AG04449 (cell line): ENCODE results near the gene TNS3.

Experiments used
- CTCF ChIA-PET: fragments of 350-600 bp; formaldehyde crosslinking; extraction: SDS; loops from one replicate; lab custom pipeline; 2021; ENCODE audit warnings: antibody characterized with exemption; lab: Yijun Ruan, JAX
- POLR2A ChIA-PET: fragments of 400-600, 350-600 bp; formaldehyde crosslinking; extraction: SDS; loops from one replicate; lab custom pipeline; 2020; ENCODE audit warnings: antibody characterized with exemption, inconsistent platforms; lab: Yijun Ruan, JAX
- DNase-seq: peaks from one replicate; pipeline ENCODE4 v3.0.0-alpha.2; 2010; ENCODE audit warnings: low read depth, low spot score
- H3K4me3 ChIP-seq: 2 replicates; pipeline ENCODE4 v1.5.1; 2011; ENCODE audit warnings: low read depth, mild to moderate bottlenecking, control low read depth, low read length
- CTCF ChIP-seq: IDR thresholded peaks from one replicate; pipeline ENCODE4 v1.5.1; 2011; ENCODE audit warnings: mild to moderate bottlenecking, moderate library complexity, low read length, control low read depth, inconsistent platforms; ENCODE audit not compliant: insufficient read depth; ENCODE audit errors: missing control alignments

The TNS3 gene

GRCh38 chr7:47498229-47499056 lies 83.5 kb downstream of the TNS3 start:
- no peak for TF ChIP-seq CTCF
- no peak for DNase-seq
- POLR2A ChIA-PET: no interaction called here
- CTCF ChIA-PET: interaction anchor here (1.0 to 1.2 kb wide), 2 partner anchors 9 to 62 kb away, joined by 3 to 5 read pairs; no protein-coding TSS in a partner anchor
- no peak overlapping the region for H3K4me3 ChIP-seq

DNA sequence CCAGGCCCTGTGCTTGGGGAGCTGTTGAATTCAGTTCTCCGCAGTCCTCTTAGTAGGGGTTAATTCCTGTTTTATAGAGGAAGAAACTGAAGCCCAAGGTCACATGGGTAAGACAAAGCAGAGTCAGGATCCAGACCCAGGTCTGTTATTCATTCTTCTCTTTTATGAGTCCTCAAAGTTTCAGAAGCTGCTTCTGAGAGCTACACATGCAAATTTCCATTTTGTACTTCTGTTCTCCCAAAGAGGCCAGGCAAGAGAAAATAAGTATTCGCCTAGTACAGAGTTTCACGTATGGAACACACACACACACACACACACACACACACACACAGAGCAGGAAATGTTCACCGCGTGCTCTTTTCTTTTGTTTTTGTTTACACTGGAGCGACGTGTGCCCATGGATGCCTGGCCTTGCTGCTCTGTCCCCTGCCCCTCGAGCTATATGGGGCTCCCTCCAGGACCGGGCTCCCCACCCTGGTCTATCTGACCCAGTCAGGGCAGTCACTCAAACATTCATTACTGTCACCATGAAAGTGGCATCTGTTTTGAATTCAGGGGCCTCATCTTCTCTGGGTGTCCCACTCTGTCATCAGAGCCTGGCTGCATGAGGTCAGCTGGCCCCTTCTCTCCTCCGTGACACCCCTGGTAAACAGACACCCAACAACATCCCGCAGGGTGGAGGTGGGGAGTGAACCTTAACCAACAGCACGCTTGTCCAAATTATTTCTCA lies 84.4 kb downstream of the TNS3 start:
- POLR2A ChIA-PET: no interaction called here
- no peak overlapping the region for H3K4me3 ChIP-seq
- no peak for DNase-seq
- no peak for TF ChIP-seq CTCF
- CTCF ChIA-PET: interaction anchor here (0.8 to 1.2 kb wide), 4 partner anchors 9 to 613 kb away, joined by 3 to 5 read pairs (median 4); no protein-coding TSS in a partner anchor

DNA sequence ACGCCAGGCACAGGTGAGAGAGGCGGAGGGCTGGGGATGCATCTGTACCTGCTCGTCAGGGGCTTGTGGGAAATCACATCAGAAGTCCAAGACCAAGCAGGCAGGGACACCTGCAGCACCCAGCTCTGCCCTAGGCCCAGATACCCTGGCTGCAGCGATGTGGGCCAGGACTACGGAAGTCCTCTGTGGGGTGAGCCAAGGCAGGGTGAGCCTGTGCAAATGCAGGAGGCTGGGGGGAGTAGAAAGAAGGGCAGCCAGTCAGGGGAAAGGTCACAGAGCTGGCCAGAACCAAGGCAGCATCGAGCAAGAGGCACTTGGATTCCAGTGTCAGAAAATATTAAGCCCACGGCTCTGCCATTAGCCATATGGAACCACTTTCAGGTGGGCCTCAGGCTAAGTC lies 85.2 kb downstream of the TNS3 start:
- TF ChIP-seq CTCF: no peak
- POLR2A ChIA-PET: no interaction called here
- CTCF ChIA-PET: interaction anchor here (0.8 to 1.0 kb wide), 2 partner anchors 231 to 614 kb away, joined by 3 to 4 read pairs; no protein-coding TSS in a partner anchor

DNA sequence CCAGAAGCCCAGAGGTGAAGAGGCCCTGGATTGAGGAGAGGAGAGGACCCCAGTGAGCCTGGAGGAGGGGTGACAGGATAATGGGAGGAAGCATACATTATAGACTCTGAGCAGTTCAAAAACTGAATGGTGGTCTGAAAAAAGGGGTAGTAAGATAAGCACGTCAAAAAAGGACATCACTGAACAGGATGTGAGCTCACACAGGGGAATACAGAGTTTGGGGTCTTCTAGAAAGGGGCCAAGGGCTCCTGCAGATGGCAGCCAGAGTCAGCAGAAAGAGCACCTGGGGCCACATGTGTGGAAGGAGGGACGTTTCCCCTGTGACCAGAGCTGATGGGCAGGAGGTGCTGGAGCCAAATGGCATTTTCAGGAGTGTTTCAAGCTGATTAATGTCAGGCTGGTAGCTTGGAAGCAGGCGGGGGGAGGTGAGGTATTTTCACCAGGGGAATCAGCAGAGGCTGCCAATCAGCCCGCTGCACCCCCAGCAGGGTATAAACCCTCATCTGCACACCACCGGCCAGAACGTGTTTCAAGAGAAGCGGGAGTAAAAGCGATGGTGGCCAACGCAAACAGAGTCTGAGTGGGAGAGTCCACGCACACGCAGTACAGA lies 85.8 kb downstream of the TNS3 start:
- POLR2A ChIA-PET: interaction anchor here (0.7 kb wide), 1 partner anchor 113 kb away, joined by 3 read pairs; no protein-coding TSS in a partner anchor
- no peak overlapping the region for H3K4me3 ChIP-seq
- TF ChIP-seq CTCF: no peak
- CTCF ChIA-PET: no interaction called here
- no peak for DNase-seq

More for the DNA sequence above, 85.2 kb downstream of the TNS3 start:
- no peak overlapping the region for H3K4me3 ChIP-seq
- DNase-seq: no peak

- ChIA-PET POLR2A (interaction anchor here (0.6 to 1.0 kb wide), 3 partner anchors 12 to 112 kb away, joined by 3 read pairs; no protein-coding TSS in a partner anchor), CTCF (interaction anchor here (0.7 to 2.4 kb wide), 8 partner anchors 9 to 325 kb away, joined by 3 to 7 read pairs (median 3); no protein-coding TSS in a partner anchor)
- DNase-seq: no peak
- no peak overlapping the region; the same call in 1 of the 2 replicates for H3K4me3 ChIP-seq
- TF ChIP-seq CTCF: no peak
Observed at GRCh38 chr7:47493976-47494911, 87.7 kb downstream of the TNS3 start.
